ENCODE results near the gene YAF2.

The YAF2 gene, protein sequence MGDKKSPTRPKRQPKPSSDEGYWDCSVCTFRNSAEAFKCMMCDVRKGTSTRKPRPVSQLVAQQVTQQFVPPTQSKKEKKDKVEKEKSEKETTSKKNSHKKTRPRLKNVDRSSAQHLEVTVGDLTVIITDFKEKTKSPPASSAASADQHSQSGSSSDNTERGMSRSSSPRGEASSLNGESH

DNA sequence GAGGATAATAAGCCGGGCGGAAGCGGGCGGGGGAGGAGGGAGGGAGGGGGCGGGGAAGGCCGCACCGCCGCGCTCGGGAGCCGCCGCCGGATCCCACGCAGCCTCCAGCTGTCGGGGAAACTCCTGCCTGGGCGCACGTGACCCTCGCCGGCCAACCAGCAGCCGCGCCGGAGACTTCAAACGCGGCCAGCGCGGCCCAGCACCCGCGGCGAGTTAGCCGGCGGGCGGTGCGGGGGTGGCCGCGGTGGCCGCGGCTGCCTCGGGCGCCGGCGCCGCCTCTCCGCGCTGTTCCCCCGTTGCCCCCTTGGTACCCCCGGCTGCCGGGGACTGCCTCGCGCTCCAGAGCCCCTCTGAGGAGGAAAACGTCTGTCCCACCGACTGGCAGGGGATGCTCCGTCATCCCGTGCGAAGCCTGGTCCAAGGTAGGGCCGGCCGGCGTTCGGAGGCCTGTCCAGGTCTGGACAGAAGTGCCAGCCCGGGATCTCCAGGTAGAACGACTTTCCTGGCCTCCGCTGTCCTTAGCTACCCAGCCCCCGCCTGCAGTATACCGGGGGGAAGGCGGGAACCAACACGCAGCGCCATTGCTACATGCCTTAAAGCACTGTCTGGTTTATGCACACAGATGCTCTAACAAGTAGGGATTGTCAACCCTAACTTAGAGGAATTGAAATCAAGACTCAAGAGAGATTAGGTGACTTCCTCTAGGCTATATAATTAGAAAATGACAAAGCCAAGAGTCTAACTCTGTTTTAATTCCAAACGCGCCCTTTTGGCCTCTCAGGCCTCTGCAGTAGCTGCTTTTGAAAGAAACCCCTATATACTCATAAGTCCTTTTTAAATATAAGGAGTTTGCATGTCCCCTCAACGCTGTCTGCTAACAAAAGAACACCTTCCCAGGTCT lies at the start of gene YAF2:
Gene YAF2, minus strand, starts transcription at position 9 of the 901 bp plus-strand sequence. CDS start 68 bp downstream, outside the sequence.
- DNase-seq: peak; percentile 88 to 90

DNA sequence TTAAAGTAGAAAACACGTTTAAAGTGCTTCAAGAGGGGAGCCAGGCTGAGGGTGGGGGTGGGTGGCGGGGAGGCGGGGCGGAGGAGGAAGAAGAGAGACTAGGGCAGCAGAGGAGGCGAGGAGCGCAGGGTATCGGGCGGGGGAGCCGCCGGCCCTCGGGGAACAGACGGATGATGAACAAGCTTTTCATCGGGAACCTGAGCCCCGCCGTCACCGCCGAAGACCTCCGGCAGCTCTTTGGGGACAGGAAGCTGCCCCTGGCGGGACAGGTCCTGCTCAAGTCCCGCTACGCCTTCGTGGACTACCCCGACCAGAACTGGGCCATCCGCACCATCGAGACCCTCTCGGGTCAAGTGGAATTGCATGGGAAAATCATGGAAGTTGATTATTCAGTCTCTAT lies 48.7 kb upstream of the YAF2 start:
- no peak for DNase-seq

DNA sequence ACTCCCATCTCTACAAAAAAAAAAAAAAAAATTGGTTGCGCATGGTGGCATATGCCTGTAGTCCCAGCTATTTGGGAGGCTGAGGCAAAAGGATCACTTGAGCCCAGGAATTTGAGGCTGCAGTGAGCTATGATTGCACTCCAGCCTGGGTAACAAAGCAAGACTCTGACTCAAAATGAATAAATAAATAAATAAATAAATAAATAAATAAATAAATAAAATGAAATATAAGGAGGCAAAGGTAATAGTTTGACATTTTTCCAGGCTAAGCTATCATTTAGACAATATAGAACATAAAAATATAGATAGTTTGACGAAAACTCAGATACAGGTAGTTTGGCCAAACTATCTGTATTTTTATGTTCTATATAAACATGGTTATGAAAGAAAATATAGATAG lies 47.4 kb upstream of the YAF2 start:
- DNase-seq: no peak

DNA sequence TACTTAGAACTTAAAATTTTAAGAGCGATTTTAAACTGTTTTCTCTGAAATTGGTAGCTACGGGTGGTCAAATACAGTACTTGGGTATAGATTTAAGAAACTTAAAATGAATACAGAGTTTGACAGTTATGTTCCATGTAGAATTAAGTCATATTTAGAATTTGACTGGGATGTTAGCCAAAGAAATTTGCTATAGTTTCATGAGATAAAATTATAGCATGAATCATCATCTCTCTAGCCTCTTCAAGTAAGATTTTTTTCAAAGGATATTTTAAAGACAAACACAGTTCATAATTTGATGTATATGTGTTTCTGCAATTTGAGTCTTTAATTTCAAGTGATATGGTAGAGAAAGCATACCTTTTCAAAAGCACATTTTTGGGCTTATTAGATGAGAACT lies 46.8 kb upstream of the YAF2 start:
- no peak for DNase-seq

DNA sequence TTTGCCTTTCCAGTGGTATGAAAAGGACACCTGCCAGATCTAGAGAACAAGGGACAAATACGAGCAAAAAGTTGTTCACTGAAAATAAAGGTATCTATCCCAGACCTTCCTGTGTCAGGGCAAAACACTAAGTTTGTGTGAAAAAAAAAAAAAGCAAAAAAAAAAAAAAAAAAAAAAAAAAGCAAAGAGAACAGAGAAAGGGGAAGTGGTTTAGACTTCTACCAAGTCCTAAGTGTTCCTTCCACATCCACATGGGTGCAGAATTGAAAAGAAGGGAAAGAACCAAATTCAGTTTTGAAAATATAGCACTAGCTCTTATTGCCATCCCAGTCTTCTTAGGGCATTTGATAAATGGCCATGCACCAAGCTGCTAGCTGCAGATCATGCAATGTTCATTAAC lies 46.1 kb upstream of the YAF2 start:
- no peak for DNase-seq

DNA sequence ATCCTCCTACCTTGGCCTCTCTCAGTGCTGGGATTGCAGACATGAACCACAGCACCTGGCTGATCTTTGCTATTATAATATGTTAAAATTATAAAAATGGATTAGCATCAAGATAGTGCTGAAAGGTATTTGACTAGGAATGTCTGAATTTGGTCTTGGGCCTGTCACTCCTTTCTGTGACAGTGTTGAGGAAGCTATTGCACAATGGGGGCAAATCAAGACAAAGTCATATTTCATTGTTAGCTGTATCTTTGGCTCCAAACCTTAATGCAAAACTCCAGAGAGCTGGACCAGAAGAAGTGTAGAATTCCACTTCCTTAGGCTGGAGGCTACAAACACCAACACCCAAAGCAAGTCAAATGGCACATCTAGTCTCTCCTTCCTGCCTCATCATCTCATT lies 45.7 kb upstream of the YAF2 start:
- no peak for DNase-seq

DNA sequence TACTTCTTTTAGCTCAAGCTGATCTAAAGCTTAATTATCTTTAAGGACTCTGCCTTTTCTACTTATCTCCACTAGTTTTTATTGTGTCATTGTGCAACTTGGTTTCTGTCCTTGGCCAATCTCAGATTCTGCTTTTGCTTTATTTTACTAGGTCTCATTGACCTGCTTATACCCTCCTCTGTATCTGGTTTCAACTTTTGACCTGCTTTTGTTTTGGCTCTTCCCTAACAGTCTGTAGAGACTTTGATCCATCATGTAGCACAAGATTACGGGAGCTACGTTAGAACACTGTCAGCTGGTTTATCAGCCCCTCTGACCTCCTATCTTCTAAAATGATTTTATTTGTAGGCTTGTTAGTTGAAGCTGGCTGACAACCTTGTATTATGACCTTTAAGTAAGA lies 44.2 kb upstream of the YAF2 start:
- no peak for DNase-seq

DNA sequence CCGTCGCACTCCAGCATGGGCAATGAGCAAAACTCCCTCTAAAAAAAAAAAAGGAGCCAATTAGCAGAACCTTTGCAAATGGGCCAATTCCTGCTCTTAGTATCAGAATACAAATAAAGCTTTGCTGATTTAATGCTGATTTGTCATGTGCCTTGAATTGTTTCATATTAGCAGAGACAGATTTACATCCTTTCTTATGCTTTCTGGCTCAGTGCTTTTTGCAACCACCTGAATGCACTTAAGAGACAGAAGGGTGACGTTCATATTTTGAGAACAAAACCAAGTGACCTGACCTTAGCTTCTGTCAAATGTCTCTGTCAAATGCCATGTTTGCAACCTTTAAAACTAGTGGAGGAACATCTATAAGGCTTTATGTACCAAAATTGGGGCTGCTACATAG lies 43.8 kb upstream of the YAF2 start:
- DNase-seq: no peak

DNA sequence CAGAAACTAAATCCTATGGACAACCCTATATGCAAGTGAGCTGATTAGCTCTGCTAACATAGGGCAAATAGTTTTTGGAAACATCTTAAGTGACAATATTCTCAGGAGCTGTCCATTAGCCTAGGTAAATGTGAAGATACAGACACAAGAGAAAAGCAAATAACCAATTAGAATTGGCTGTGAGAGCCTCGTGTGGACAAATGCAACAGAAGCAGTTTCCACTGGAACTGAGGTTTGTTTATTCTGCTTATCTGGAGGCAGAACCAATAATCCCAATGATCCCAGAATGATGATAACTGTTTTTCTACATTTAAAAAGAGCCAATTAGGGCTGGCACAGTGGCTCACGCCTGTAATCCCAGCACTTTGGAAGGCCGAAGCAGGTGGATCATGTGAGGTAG lies 43.2 kb upstream of the YAF2 start:
- no peak for DNase-seq

DNA sequence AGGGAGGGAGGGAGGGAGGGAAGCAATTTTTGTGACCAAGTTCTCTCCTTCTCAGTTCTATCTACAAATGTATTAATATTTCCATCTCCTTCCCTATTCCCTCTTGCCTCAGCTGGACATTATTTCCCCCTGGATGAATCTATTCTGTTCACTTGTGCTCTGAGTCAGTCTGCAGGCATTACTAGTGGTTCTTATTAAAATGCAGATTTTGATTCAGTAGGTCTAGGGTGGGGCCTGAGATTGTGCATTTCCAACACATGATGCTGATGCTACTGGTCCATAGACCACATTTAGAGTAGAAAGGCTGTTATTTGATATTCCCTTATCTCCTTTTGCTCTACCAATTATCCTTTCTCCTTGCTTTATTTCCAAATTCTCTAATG lies 40.1 kb upstream of the YAF2 start:
- no peak for DNase-seq

DNA sequence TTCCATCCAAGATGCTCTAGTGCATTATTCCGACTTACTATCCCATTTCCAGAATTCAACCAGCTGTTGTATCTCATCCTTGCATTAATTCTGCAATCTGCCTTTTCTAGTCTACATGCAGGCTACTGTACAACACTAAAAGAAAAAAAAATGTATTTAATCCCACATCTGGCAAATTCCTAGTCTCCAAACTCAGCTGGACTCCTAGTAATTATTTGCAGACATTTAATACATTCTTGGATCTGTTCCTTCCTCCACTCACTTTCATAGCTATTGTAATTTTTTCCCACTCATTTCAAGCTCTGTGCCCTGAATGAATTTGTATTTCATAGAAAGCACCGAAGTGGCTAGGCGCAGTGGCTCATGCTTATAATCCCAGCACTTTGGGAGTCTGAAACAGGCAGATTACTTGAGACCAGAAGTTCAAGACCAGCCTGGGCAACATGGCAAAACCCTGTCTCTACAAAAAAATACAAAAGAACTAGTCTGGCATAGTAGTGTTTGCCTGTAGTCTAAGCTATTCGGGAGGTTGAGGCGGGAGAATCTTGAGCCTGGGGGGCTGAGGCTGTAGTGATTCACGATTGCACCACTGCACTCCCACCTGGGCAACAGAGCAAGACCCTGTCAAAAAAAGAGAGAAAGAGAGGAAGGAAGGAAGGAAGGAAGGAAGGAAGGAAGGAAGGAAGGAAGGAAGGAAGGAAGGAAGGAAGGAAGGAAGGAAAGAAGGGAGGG lies 39.5 kb upstream of the YAF2 start:
- no peak for DNase-seq

DNA sequence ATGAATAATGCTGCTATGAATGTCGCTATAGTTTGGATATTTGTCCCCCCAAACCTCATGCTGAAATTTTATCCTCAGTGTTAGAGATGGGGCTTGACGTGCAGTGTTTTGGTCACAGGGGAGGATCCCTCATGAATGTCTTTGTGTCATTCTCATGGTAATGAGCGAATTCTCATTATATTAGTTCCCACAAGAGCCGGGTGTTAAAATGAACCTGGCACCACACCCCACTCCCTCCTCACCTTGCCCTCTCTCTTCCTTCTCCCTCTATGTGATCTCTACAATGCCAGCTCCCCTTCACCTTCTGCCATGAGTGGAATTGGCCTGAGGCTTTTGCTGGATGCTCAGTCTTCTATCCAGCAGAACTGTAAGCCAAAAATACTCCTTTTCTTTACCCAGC lies 37.5 kb upstream of the YAF2 start:
- DNase-seq: no peak

DNA sequence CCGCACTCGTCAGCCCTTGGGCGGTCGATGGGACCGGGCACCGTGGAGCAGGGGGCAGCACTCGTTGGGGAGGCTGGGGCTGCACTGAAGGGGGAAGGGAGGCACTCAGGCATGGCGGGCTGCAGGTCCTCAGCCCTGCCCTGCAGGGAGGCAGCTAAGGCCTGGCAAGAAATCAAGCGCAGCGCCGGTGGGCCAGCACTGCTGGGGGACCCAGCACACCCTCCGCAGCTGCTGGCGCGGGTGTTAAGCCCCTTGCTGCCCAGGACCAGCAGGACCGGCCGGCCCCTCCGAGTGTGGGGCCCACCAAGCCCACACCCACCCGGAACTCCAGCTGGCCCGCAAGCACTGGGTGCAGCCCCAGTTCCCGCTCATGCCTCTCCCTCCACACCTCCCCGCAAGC lies 35.7 kb upstream of the YAF2 start:
- DNase-seq: no peak

DNA sequence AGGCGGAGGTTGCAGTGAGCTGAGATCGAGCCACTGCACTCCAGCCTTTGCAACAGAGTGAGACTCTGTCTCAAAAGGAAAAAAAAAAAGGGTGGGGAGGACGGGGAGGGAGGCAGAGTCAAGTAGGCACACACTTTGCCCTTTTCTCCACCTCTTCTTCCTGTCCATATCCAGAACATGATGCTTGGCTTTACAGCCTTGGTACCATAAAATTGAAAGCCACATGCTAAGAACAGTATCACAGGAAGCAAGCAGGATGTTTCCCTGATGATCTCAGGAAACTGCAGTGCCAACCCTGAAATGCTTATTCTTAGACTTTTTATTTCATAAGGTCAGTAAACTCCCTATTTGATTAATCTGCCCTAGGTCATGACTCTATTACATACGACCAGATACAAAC lies 32.5 kb upstream of the YAF2 start:
- no peak for DNase-seq

DNA sequence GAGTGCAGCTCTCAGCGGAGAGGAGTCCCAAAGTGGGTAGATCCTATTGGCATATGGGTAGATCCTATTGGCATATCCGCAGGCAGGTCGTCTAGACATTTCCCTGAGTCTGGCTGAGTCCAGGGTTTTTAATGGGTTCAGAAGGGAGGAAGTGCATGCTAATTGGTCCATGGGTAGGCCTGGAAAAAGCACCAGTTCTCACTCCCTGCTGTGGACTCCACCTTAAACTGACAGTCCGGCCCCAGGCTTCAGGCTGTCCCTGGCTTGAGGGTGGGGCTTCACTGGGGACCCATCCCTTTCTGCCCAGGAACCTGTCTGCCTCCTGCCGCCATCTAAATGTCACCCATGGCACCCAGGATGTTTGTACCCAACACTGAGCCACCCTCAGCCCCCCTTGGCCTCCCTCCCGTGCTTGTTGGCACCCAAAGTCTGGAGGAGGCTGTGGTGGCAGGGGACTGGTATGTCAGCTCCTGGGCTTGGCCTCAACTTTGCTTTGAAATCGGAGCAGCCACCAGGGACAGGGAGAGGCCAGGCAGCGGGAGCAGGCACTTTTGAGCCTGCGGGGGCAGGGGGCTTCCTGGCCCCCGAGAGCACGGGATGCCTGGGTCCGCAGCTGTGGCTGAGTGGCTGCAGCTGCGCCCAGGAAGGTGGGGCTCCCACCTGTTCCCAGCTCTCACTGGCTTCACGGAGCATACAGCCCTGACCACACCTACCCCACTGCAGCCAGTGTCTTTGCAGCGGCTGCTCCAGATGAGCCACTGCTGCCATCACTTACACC lies 29.6 kb upstream of the YAF2 start:
- no peak for DNase-seq

DNA sequence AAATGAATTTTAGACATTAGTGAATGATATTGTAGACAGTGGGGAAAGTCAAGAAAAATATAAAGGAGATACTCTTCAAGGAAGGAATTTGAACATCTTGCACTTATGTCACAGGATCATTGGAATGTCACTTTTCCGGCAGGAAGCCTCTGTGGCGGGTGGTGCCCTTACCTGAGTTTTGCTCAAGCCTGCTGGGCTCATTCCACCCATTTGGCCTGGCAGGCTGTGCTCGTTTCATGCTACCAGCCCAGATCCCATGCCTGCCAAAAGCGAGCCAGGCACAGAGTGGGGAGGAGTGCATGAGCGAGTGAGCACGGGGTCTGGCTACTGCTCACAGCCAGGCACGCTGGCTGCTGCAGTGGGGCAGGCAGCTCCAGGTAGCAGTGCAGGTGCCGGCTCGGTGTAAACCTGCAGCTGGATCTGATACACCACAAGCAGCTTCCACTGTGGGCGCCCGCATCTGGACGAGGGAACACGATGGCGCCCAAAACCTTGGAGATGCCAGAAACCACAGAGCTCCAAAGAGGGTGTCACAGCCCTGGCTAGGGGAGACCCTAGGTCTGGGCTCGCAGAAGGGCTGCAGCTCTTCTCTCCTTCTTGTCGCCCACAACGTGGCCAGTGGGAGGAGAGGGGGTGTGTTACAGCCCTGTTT lies 28.7 kb upstream of the YAF2 start:
- no peak for DNase-seq

DNA sequence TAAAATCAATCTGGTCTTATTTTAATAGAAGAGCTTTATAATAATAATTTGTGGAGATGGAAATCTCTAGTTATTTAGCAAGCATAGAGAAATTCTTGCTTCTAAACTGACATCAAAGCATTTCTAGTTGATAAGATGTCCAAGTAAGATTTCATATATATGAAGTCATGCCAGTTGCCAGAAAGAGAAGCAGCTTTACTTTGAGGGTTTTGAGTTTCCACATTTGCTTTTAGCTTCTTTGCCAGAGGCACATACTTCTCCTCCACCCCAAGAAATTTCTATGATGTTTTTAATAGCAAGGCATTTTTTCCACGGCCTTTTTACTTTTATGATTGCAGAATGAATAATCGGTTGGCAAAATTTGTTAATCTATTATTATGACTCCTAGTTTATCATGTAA lies 24.2 kb upstream of the YAF2 start:
- DNase-seq: no peak

DNA sequence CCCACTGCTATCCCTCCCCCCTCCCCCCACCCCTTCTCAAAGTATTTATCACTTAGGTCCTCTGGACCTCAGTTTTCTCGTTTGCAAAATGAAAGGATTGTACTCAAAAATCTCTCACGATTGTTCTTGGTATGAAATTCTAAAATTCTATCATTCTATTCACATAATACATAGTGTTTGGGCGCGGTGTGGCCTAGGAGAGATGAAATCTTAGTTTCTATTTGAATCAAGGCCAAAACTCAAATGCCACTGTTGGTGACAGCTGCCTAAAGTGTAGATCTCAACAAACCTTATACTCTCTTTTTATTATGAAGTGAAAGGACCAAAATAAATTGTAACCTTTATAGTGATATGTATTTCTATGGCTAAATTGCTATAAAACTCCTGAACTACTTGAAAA lies 23.7 kb upstream of the YAF2 start:
- DNase-seq: no peak

DNA sequence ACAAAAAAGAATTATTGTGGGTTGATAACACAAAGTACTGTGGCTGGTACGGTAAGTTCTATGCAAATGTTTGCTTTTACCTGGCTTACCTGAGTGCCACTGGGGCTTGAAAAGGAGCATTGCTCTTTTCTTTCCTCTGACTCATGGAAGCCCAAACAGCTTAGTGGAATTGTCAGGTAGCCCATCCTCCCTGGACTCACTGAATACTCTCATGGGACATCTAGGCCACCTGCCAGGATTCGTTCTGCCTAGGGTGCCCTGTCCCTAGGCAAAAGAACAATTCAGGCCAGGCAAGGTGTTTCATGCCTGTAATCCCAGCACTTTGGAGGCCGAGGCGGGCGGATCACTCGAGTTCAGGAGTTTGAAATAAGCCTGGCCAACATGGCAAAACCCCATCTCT lies 22.5 kb upstream of the YAF2 start:
- no peak for DNase-seq

DNA sequence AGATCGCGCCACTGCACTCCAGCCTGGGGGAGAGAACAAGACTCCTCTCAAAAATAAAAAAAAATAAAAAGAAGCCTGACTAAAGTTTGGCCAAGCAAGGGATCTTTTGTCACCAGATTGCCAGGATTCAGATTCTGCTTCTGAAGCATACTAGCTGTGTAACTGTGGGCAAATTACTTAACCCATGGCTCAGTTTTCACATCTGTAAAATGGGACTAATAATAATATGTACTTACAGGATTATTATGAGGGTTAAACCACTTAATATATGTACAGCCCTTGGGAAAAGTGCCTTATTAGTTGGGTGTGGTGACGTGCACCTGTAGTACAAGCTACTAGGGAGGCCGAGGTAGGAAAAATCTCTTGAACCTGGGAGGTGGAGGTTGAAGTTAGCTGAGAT lies 21.7 kb upstream of the YAF2 start:
- no peak for DNase-seq

DNA sequence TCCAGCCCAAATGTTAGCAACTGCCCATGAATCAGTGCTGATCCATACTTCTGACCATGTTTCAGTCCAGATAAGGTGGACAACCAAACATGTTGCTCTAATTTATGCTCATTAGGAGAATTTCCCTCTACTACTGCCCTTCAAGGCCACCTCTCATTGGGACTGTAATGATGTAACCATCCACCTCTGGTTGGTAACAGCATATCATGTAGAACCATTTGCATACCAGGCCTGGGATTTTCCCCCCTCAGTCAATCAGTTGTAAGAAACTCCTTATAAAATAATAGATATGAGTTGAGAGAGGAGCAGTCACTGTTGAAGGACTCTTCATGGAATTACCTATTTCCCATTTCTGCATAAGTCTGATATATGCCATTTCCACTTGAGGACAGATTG lies 17.8 kb upstream of the YAF2 start:
- DNase-seq: no peak

DNA sequence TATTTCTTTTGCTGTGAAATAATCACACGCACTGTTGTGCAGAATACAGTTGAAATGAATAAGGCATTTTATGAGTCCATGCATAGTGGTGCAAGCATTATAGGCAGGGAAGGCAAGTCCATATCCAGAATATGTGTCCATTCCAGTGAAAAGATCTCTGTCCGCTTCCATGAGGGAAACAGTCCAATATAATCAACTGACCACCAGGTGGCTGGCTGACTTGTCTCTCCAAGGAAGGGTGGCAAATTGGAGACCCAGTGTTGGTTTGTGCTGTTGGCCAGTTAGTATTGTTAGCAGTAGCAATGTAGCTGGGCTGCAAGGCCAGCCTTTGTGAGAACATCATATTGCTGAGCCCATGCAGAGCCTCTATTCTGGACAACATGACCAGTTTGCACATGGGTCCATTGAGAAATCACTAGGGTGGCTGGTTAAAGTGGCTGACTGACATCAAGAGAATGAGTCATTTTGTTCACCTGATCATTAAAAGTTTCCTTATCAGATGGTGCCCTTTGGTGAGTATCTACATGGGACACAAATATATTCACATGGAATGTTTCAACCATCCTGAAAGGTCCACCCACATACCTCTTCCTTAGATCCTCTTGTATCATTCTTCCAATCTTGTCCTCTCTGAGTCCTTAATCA lies 17.3 kb upstream of the YAF2 start:
- no peak for DNase-seq

Data from NCI-H2081 (cell line).